MM.1S (cell line): Measurements from ENCODE around the gene EMCN.

Source experiments
- EZH2 ChIP-seq: fragments of 300-600 bp; sonication (generic); optimal IDR thresholded peaks from 2 replicates; pipeline ENCODE3; 2017; ENCODE audit warnings: low read depth, mild to moderate bottlenecking, antibody characterized with exemption, low read length, mixed read lengths
- TF ChIP-seq, protein P1 (sequence below): fragments of 300-600 bp; sonication (generic); IDR thresholded peaks from 2 replicates; pipeline ENCODE4 v1.5.1; 2016; ENCODE audit warnings: antibody characterized with exemption, low read length, mixed read lengths

DNA sequence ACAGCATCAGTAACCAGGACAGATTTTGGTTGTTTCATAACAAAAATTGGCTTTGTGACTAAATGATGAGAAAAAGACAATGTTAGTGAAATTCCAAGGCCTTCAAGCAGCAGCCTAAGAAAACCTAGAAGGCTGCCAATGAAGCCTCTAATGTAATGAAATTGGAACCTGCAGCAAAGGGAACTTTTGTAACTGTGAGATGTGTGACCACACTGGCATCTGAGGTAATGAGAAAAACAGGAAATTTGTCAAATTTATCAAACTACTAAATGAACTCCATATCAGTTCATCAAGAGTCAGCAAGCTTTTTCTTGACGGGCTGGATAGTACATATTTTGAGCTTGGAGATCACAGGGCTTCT, 30.4 kb upstream of the EMCN start:
- TF ChIP-seq, protein P1, sequence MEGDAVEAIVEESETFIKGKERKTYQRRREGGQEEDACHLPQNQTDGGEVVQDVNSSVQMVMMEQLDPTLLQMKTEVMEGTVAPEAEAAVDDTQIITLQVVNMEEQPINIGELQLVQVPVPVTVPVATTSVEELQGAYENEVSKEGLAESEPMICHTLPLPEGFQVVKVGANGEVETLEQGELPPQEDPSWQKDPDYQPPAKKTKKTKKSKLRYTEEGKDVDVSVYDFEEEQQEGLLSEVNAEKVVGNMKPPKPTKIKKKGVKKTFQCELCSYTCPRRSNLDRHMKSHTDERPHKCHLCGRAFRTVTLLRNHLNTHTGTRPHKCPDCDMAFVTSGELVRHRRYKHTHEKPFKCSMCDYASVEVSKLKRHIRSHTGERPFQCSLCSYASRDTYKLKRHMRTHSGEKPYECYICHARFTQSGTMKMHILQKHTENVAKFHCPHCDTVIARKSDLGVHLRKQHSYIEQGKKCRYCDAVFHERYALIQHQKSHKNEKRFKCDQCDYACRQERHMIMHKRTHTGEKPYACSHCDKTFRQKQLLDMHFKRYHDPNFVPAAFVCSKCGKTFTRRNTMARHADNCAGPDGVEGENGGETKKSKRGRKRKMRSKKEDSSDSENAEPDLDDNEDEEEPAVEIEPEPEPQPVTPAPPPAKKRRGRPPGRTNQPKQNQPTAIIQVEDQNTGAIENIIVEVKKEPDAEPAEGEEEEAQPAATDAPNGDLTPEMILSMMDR, result no peak
- TF ChIP-seq EZH2, result no peak
